ENCODE results near the gene MRPL17.

Gene MRPL17

GRCh38 chr11:6667733-6668374, 15.3 kb downstream of the MRPL17 start:
- peak; percentile 37 to 43 (median 38) for TF ChIP-seq CTCF (IDR thresholded peaks at IDR 0.05; ENCODE audit: unreplicated experiment in 3 of 3)

GRCh38 chr11:6666302-6667183, 16.6 kb downstream of the MRPL17 start:
- Mint-ChIP-seq H3K4me1 (peaks cover 17% of the 10 kb centered on the region), H3K9me3 (no peaks in the 10 kb centered on the region), H3K36me3 (ENCODE audit: low read depth) (no peaks in the 10 kb centered on the region), H3K27ac (no peak overlapping the region), H3K27me3 (ENCODE audit: low read depth) (peaks cover 4% of the 10 kb centered on the region), H3K4me3 (no peak overlapping the region)
- no peak for TF ChIP-seq CTCF (IDR thresholded peaks at IDR 0.05; ENCODE audit: unreplicated experiment in 3 of 3)

More at GRCh38 chr11:6667733-6668374, 15.3 kb downstream of the MRPL17 start:
- Mint-ChIP-seq H3K9me3 (no peaks in the 10 kb centered on the region), H3K4me3 (no peak overlapping the region), H3K4me1 (peaks cover 16% of the 10 kb centered on the region), H3K27me3 (ENCODE audit: low read depth) (peaks cover 4% of the 10 kb centered on the region), H3K36me3 (ENCODE audit: low read depth) (no peaks in the 10 kb centered on the region), H3K27ac (no peak overlapping the region)

GRCh38 chr11:6664551-6664950, 18.6 kb downstream of the MRPL17 start:
- Mint-ChIP-seq H3K36me3 (ENCODE audit: low read depth) (no peaks in the 10 kb centered on the region), H3K9me3 (no peaks in the 10 kb centered on the region), H3K27me3 (ENCODE audit: low read depth) (peaks cover 4% of the 10 kb centered on the region), H3K27ac (peak overlapping the region in 1 of 3 experiments; percentile 58), H3K4me1 (peaks cover 17% of the 10 kb centered on the region), H3K4me3 (no peak overlapping the region)
- TF ChIP-seq CTCF (IDR thresholded peaks at IDR 0.05; ENCODE audit: unreplicated experiment in 3 of 3): no peak

GRCh38 chr11:6663794-6664469, 19.2 kb downstream of the MRPL17 start:
- H3K36me3 Mint-ChIP-seq (ENCODE audit: low read depth): no peaks in the 10 kb centered on the region
- H3K4me1 Mint-ChIP-seq: peaks cover 17% of the 10 kb centered on the region
- H3K27me3 Mint-ChIP-seq (ENCODE audit: low read depth): peaks cover 4% of the 10 kb centered on the region
- no peak overlapping the region for H3K4me3 Mint-ChIP-seq
- peak overlapping the region; percentile 55 to 65 (median 58) for H3K27ac Mint-ChIP-seq
- H3K9me3 Mint-ChIP-seq: no peaks in the 10 kb centered on the region
- TF ChIP-seq CTCF (IDR thresholded peaks at IDR 0.05; ENCODE audit: unreplicated experiment in 3 of 3): no peak

GRCh38 chr11:6660712-6661111, 22.4 kb downstream of the MRPL17 start:
- H3K27ac Mint-ChIP-seq: no peak overlapping the region
- no peaks in the 10 kb centered on the region for H3K36me3 Mint-ChIP-seq (ENCODE audit: low read depth)
- no peak for TF ChIP-seq CTCF (IDR thresholded peaks at IDR 0.05; ENCODE audit: unreplicated experiment in 3 of 3)
- no peak overlapping the region for H3K4me3 Mint-ChIP-seq
- no peaks in the 10 kb centered on the region for H3K9me3 Mint-ChIP-seq
- H3K27me3 Mint-ChIP-seq (ENCODE audit: low read depth): peaks cover 9% of the 10 kb centered on the region
- H3K4me1 Mint-ChIP-seq: peaks cover 26% of the 10 kb centered on the region
